ENCODE data around the gene CCDC86.

Gene CCDC86

GRCh38 chr11:60855726-60856633, 14.1 kb downstream of the CCDC86 start, which contains the start of gene PTGDR2:
PTGDR2 (minus strand) TSS chr11:60855950; CDS start chr11:60853722, 2,228 bp downstream.
- no peak for DNase-seq (ENCODE audit: low read depth in 1 of 2, low spot score in 1 of 2)
- no peaks in the 10 kb centered on the region for H3K27me3 ChIP-seq (ENCODE audit: insufficient read depth, poor library complexity, severe bottlenecking)
- no peak within 1 kb of the TSS for H3K4me3 ChIP-seq (replicated peaks; ENCODE audit: insufficient read depth, low read length)
- no peak within 1 kb of the TSS for H3K27ac ChIP-seq (replicated peaks)
- TF ChIP-seq SPI1 (IDR thresholded peaks at IDR 0.05; ENCODE audit: borderline replicate concordance, low read depth): no peak
- TF ChIP-seq CTCF (IDR thresholded peaks at IDR 0.05; ENCODE audit: insufficient read depth, low read length): no peak
- no peak for TF ChIP-seq POLR2AphosphoS5 (IDR thresholded peaks at IDR 0.05; ENCODE audit: low read depth)
- TF ChIP-seq GABPA (IDR thresholded peaks at IDR 0.05; ENCODE audit: low read depth): no peak
- no peak for TF ChIP-seq REST (IDR thresholded peaks at IDR 0.05; ENCODE audit: insufficient replicate concordance, low read depth)

- TF ChIP-seq SPI1 (IDR thresholded peaks at IDR 0.05; ENCODE audit: borderline replicate concordance, low read depth): no peak
- TF ChIP-seq REST (IDR thresholded peaks at IDR 0.05; ENCODE audit: insufficient replicate concordance, low read depth): no peak
- no peak for TF ChIP-seq CTCF (IDR thresholded peaks at IDR 0.05; ENCODE audit: insufficient read depth, low read length)
- TF ChIP-seq POLR2AphosphoS5 (IDR thresholded peaks at IDR 0.05; ENCODE audit: low read depth): no peak
- no peak for TF ChIP-seq GABPA (IDR thresholded peaks at IDR 0.05; ENCODE audit: low read depth)
- no peak overlapping the region for H3K27ac ChIP-seq (replicated peaks)
- H3K4me3 ChIP-seq (replicated peaks; ENCODE audit: insufficient read depth, low read length): no peak overlapping the region
- no peak for DNase-seq (ENCODE audit: low read depth in 1 of 2, low spot score in 1 of 2)
- H3K27me3 ChIP-seq (ENCODE audit: insufficient read depth, poor library complexity, severe bottlenecking): no peaks in the 10 kb centered on the region
Measured at GRCh38 chr11:60857378-60858232, 15.7 kb downstream of the CCDC86 start.

GRCh38 chr11:60858236-60858635, 16.3 kb downstream of the CCDC86 start:
- no peaks in the 10 kb centered on the region for H3K27me3 ChIP-seq (ENCODE audit: insufficient read depth, poor library complexity, severe bottlenecking)

More at GRCh38 chr11:60858236-60858635, 16.3 kb downstream of the CCDC86 start:
- no peak for TF ChIP-seq SPI1 (IDR thresholded peaks at IDR 0.05; ENCODE audit: borderline replicate concordance, low read depth)
- DNase-seq (ENCODE audit: low read depth in 1 of 2, low spot score in 1 of 2): no peak
- no peak overlapping the region for H3K27ac ChIP-seq (replicated peaks)
- no peak overlapping the region for H3K4me3 ChIP-seq (replicated peaks; ENCODE audit: insufficient read depth, low read length)

Measured in HL-60 (cell line).